Jurkat, Clone E6-1 (cell line): ENCODE data around the gene NOS3.
"Not testable (repeated sequence)": the region's sequence is repeated elsewhere in the genome, so short reads cannot be mapped to it uniquely, and the experiment has no call there.

ENCODE experiments used
- DNase-seq: peaks from one replicate; pipeline ENCODE4 v3.0.0-alpha.2; 2011; ENCODE audit warnings: low read depth, low spot score
- H3K4me3 ChIP-seq: 2 replicates; pipeline ENCODE4 v1.5.1; 2011; ENCODE audit warnings: mild to moderate bottlenecking, low read length, control low read depth, moderate library complexity

NOS3 gene

GRCh38 chr7:151009327-151010036, 18.7 kb downstream of the NOS3 start:
- peak overlapping the region; percentile 57 for H3K4me3 ChIP-seq
- DNase-seq = no peak

DNA sequence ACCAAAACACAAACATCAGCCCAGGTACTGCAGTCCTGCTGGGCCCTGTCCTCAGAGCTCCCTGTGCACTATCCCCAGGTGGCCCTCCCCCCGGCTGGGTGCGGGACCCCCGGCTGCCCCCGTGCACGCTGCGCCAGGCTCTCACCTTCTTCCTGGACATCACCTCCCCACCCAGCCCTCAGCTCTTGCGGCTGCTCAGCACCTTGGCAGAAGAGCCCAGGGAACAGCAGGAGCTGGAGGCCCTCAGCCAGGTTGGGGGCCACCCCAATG, 19.2 kb downstream of the NOS3 start:
- DNase-seq = no peak
- H3K4me3 ChIP-seq = no peak overlapping the region

GRCh38 chr7:151010307-151011096, 19.7 kb downstream of the NOS3 start:
- no peak overlapping the region for H3K4me3 ChIP-seq
- no peak for DNase-seq

- H3K4me3 ChIP-seq = no peak overlapping the region
- no peak for DNase-seq
Measured at GRCh38 chr7:151011097-151011409, 20.2 kb downstream of the NOS3 start.

DNA sequence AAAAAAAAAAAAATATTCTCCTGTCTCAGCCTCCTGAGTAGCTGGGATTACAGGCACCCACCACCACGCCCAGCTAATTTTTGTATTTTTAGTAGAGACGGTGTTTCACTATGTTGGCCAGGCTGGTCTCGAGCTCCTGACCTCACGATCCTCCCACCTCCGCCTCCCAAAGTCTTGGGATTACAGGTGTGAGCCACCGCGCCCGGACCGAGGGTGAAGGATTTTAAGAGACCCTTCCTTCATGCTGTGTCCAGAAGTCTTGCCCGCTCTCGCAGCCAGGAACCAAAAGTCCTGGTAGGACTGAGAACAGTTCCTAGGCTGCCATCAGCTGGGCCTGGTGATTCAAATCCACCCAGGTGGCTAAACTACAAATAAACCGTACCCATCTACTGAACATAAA, 20.8 kb downstream of the NOS3 start:
- not testable (repeated sequence) for H3K4me3 ChIP-seq

GRCh38 chr7:151012031-151012692, 21.3 kb downstream of the NOS3 start:
- DNase-seq = no peak
- H3K4me3 ChIP-seq = no peak overlapping the region

More for the DNA sequence above, 20.8 kb downstream of the NOS3 start:
- DNase-seq = not testable (repeated sequence)

DNA sequence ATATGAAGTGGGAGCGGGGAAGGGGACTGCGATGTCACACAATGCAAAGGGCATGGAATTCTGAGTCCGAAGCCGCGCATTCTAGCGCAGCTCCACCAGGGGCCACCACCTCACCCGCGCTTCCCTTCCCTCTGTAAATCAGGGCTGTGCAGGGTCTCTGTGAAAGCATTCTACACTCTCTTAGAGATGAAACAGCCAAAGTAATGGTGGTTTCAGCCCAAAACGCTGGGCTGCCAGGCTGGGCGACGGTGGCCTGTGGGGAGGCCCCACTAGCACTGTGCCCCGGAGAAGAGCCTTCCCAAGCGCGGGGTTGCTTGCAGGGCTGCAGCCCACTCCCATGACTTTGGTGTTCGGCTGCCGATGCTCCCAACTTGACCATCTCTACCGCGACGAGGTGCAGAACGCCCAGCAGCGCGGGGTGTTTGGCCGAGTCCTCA, 22.1 kb downstream of the NOS3 start:
- H3K4me3 ChIP-seq = peak overlapping the region; percentile 15
- no peak for DNase-seq

DNA sequence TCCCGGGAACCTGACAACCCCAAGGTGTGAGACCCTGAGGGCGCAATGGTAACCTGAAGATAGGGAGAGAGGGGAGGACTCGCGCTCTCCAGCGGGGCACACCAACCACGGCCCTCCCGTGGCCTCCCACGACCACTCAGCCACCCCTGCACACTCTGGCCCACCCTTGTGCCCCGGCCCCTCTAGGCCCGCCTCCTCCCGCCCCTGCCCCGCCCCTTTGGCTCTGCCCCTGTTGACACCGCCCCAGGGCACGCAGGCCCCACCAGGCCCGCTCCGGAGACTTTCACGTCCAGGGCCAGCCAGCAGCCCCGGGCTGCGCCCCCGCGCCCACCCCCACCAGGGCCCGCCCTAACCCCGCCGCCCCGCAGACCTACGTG, 22.5 kb downstream of the NOS3 start:
- no peak for DNase-seq
- peak overlapping the region; percentile 67 for H3K4me3 ChIP-seq

DNA sequence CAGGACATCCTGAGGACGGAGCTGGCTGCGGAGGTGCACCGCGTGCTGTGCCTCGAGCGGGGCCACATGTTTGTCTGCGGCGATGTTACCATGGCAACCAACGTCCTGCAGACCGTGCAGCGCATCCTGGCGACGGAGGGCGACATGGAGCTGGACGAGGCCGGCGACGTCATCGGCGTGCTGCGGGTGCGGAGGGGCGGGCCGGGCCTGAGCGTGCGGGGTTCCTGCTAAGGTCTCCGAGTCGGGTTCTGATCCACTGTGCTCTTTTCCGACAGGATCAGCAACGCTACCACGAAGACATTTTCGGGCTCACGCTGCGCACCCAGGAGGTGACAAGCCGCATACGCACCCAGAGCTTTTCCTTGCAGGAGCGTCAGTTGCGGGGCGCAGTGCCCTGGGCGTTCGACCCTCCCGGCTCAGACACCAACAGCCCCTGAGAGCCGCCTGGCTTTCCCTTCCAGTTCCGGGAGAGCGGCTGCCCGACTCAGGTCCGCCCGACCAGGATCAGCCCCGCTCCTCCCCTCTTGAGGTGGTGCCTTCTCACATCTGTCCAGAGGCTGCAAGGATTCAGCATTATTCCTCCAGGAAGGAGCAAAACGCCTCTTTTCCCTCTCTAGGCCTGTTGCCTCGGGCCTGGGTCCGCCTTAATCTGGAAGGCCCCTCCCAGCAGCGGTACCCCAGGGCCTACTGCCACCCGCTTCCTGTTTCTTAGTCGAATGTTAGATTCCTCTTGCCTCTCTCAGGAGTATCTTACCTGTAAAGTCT, 23.1 kb downstream of the NOS3 start:
- H3K4me3 ChIP-seq = peak overlapping the region; percentile 67
- DNase-seq = peak; percentile 93

- H3K4me3 ChIP-seq = no peak overlapping the region
- peak; percentile 38 for DNase-seq
Measured at GRCh38 chr7:151014950-151015349, 24.1 kb downstream of the NOS3 start.

DNA sequence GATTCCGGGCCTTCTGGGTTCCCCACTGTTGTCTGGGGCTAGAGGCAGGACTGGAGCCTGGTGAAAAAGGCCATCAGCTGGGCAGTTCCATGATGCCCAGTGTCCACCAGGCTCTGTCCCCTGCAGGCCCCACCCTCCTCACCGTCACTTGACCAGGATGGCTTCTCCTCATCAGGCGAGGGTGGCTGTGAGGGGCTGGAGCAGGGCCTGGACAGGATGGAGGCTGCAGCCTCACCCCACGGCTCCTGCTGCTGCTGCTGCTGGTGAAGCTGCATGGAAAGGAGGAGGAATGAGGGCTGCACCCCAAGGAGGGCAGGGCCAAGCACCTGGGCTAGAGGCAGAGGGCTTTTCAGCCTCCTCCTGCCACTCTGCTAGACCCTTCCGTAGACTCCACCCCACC, 25.1 kb downstream of the NOS3 start:
- no peak overlapping the region for H3K4me3 ChIP-seq

DNA sequence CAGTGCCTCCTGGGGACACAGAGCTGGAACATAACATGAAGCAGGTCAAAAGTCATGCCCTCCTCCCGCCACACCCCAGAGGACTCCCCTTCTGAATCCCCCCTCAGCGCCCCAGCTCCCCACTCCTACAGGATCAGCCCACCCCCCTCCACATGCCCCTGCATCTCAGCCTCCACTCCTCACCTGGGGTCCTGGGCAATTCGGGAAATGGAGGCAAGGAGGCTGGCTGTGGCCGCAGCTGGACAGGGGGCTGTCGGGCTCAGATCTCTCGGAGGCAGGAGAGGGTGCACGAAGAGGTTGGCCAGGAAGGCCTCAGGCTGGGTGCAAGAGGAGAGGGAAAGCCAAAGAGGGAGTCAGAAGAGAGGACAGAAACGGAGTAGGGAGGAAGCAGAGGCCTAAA, 25.7 kb downstream of the NOS3 start:
- no peak for DNase-seq
- no peak overlapping the region for H3K4me3 ChIP-seq

More for the DNA sequence above, 25.1 kb downstream of the NOS3 start:
- DNase-seq = no peak

GRCh38 chr7:151016942-151017341, 26.1 kb downstream of the NOS3 start:
- H3K4me3 ChIP-seq = no peak overlapping the region

GRCh38 chr7:151017370-151017952, 26.6 kb downstream of the NOS3 start:
- H3K4me3 ChIP-seq = peak overlapping the region; percentile 45
- DNase-seq = no peak

More at GRCh38 chr7:151016942-151017341, 26.1 kb downstream of the NOS3 start:
- DNase-seq = no peak

DNA sequence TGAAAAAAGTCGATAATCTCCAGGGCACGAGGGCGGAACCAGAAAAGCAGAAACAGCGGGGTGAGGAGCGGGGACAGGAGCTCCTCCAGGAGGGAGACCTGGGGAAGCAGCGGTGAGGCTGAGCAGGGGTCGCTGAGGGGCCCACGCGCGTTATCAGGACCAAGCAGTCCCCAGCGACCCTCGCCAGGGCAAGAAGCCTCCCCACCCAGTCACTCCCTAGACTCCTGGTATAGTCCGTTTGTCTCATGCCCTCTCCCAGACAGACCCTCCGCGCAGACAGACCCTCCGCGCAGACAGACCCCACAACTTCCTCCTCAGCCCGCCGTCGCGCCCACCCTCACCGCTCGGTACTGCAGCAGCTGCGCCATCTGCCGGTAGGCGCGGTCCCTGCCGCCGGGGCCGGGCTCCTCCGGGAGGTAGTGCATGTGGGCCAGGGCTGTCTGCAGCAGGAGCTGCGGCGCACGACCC, 27.2 kb downstream of the NOS3 start:
- peak overlapping the region; percentile 45 for H3K4me3 ChIP-seq
- DNase-seq = peak; percentile 72

GRCh38 chr7:151018421-151019129, 27.8 kb downstream of the NOS3 start:
- DNase-seq = no peak
- H3K4me3 ChIP-seq = peak overlapping the region; percentile 45

GRCh38 chr7:151019130-151019447, 28.3 kb downstream of the NOS3 start:
- H3K4me3 ChIP-seq = no peak overlapping the region
- no peak for DNase-seq

DNA sequence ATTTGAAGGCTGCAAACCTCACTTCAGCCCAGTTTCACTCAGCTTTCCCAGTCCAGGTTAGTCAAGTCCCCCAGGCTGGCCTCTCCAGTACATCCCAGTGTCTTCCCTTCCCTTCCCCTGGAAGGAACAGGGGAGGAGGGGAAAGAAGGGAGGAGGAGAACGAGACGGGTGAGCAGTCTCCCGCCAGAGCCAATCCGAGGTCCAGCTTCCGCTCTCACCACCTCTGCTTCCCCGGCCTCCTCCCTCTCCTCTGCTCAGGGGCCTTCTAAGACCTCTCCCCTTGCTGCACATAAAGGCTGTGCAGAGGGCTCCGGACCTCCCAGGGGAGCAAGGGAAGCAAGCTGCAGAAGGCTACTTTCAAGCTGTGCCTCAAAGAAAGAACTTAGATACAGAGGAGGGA, 29.4 kb downstream of the NOS3 start:
- H3K4me3 ChIP-seq = no peak overlapping the region
- no peak for DNase-seq

GRCh38 chr7:151023232-151023631, 32.4 kb downstream of the NOS3 start:
- DNase-seq = no peak
- H3K4me3 ChIP-seq = no peak overlapping the region
